Activated T-helper 1 cell treated with Interleukin-2 at 50 U/mL for 16 hours (primary cell): ENCODE data around the gene SLC16A2.
A peak's percentile ranks its signal among the peaks of the same experiment; 100 is the strongest.
"Not testable (repeated sequence)": the region's sequence is repeated elsewhere in the genome, so short reads cannot be mapped to it uniquely, and the experiment has no call there.

Experiments used
- DNase-seq: peaks from one replicate; pipeline ENCODE4 v3.0.0-alpha.2; 2020; ENCODE audit warnings: low read depth

SLC16A2 gene

DNA sequence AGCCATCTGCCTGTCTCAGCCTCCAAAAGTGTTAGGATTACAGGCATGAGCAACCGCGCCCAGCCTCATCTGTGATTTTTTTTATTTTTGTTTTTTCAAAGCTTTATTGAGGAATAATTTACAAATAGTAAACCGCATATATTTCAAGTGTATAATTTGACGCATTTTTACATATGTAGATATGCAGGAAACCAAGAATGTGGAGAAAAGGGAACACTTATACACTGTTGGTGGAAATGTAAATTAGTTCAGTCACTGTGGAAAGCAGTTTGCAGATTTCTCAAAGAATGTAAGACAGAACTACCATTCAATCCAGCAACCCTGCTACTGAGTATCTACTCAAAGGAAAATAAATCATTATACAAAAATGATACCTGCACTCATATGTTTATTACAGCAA, 85.9 kb downstream of the SLC16A2 start:
- no peak for DNase-seq

DNA sequence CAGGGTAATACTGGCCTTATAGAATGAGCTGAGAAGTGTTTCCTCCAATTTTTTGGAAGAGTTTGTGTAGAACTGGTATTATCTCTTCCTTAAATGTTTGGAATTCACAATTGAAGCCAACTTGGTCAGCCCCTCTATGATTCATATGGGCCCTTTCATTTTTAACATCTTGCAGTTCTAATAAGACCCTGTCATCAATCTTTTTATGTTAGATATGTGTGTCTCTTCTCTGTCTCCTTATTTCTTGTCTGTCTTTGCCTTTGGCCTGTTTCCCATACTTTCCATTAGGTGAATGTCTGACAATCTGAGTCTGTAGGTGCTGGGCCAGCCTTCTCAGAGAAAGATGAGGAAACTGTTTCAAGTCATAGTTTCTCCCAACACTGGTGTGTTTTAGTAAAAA, 88.7 kb downstream of the SLC16A2 start:
- no peak for DNase-seq

DNA sequence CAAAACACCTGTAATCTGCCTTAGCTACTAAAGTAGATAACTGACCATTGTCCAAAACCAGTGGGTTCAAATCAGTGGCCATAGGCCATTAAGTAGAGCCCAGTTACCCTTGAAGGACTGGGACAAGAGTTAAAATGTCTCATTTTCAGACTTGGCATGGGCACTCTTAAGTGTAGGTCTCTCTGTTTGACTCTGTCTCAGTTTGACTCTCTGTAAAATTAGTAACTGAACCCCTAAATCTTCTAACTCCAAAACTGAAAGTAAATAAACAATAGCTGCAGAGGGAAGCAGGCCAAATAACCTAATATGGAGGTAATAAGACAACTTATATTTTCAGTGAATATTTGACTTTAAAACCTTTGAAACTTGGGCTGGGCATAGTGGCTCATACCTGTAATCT, 89.1 kb downstream of the SLC16A2 start:
- no peak for DNase-seq

- DNase-seq, result no peak
Measured at GRCh38 chrX:74511704-74512103, 90.4 kb downstream of the SLC16A2 start.

GRCh38 chrX:74514384-74514783, 93.1 kb downstream of the SLC16A2 start:
- no peak for DNase-seq

GRCh38 chrX:74515356-74515755, 94.1 kb downstream of the SLC16A2 start:
- DNase-seq, result no peak

- not testable (repeated sequence) for DNase-seq
Measured at GRCh38 chrX:74516013-74516412, 94.7 kb downstream of the SLC16A2 start.

GRCh38 chrX:74519870-74520269, 98.6 kb downstream of the SLC16A2 start:
- DNase-seq, result no peak

- DNase-seq, result no peak
Measured at GRCh38 chrX:74520291-74520690, 99.0 kb downstream of the SLC16A2 start.

GRCh38 chrX:74520896-74521295, 99.6 kb downstream of the SLC16A2 start:
- no peak for DNase-seq

- no peak for DNase-seq
Measured at GRCh38 chrX:74521961-74522751, 100.9 kb downstream of the SLC16A2 start.

GRCh38 chrX:74523224-74523623, 101.9 kb downstream of the SLC16A2 start:
- no peak for DNase-seq

GRCh38 chrX:74523870-74524735, 102.8 kb downstream of the SLC16A2 start:
- DNase-seq, result no peak

GRCh38 chrX:74525116-74525515, 103.8 kb downstream of the SLC16A2 start:
- DNase-seq, result no peak

DNA sequence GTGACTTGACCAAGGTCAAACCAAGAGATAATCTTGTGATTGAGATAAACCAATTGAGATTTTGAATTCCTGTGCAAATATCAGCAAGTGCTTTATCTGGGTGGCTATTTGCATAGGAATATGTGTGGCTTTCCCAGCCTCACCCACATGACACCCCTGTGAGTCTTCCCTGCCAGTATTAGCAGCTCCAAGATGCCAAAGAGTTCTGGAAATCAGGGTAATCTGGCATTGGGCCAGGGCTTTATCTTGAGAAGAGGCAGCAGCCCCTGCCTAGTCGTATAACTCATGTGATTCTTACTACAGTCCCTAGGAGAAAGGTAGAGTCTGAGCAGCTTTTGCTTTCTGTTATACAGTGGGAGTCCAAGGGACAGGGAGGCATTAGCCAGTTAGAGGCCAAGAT, 105.5 kb downstream of the SLC16A2 start:
- DNase-seq, result no peak

GRCh38 chrX:74527350-74527749, 106.1 kb downstream of the SLC16A2 start:
- DNase-seq, result no peak

- no peak for DNase-seq
Measured at GRCh38 chrX:74529311-74529710, 108.0 kb downstream of the SLC16A2 start.

- no peak for DNase-seq
Measured at GRCh38 chrX:74531081-74531480, 109.8 kb downstream of the SLC16A2 start.

GRCh38 chrX:74534569-74535038, 113.3 kb downstream of the SLC16A2 start:
- DNase-seq, result no peak

DNA sequence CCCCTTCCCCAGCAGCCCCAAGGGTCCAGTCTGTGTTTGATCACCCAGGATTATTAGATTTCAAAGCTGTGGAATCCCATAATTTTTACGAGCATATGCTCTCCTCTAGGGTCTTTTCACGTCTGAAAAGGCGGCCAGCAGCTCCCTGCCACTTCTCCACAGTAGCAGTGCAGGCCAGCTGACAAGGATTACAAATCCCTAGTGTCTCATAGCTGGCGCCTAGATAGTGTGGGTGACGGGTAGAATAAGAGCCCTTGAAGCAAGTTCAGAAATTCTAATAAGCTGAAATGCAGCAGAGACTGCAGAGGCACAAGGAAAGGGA, 113.8 kb downstream of the SLC16A2 start:
- no peak for DNase-seq

- peak; percentile 4 for DNase-seq
Measured at GRCh38 chrX:74535408-74536151, 114.3 kb downstream of the SLC16A2 start.

GRCh38 chrX:74536152-74536831, 115.0 kb downstream of the SLC16A2 start:
- peak; percentile 4 for DNase-seq
